HG03159 (cell line): ENCODE measurements around the gene C1orf50.
"Not testable (repeated sequence)": the region's sequence is repeated elsewhere in the genome, so short reads cannot be mapped to it uniquely, and the experiment has no call there.

Source experiments
- ATAC-seq: cut with Tn5 transposase; IDR thresholded peaks from one replicate; pipeline ENCODE4 v1.9.1; 2021; ENCODE audit warnings: mild to moderate bottlenecking, moderate library complexity; ENCODE audit not compliant: unreplicated experiment

C1orf50 gene

GRCh38 chr1:42739753-42740700 lies 27.0 kb upstream of the C1orf50 start, which contains the start of gene CLDN19:
Gene CLDN19 (minus strand): TSS chr1:42740236. CDS start chr1:42740063, 173 bp downstream.
- no peak for ATAC-seq

- no peak for ATAC-seq
These were observed 26.0 kb upstream of the C1orf50 start for GRCh38 chr1:42740851-42741580.

- ATAC-seq: no peak
These were observed 25.3 kb upstream of the C1orf50 start for GRCh38 chr1:42741706-42742105.

GRCh38 chr1:42742141-42742540 lies 24.9 kb upstream of the C1orf50 start:
- no peak for ATAC-seq

- ATAC-seq: no peak
These were observed 24.3 kb upstream of the C1orf50 start for GRCh38 chr1:42742617-42743316.

- ATAC-seq: no peak
These were observed 23.5 kb upstream of the C1orf50 start for GRCh38 chr1:42743317-42744147.

GRCh38 chr1:42744148-42744413 lies 23.0 kb upstream of the C1orf50 start:
- no peak for ATAC-seq

- no peak for ATAC-seq
These were observed 21.2 kb upstream of the C1orf50 start for GRCh38 chr1:42745851-42746250.

- ATAC-seq: no peak
These were observed 20.5 kb upstream of the C1orf50 start for GRCh38 chr1:42746436-42747105.

- no peak for ATAC-seq
These were observed 19.9 kb upstream of the C1orf50 start for GRCh38 chr1:42747125-42747524.

- ATAC-seq: no peak
These were observed 19.0 kb upstream of the C1orf50 start for GRCh38 chr1:42748021-42748420.

- no peak for ATAC-seq
These were observed 18.3 kb upstream of the C1orf50 start for GRCh38 chr1:42748461-42749410.

- no peak for ATAC-seq
These were observed 17.0 kb upstream of the C1orf50 start for GRCh38 chr1:42750041-42750440.

- ATAC-seq: not testable (repeated sequence)
These were observed 15.5 kb upstream of the C1orf50 start for GRCh38 chr1:42751511-42752070.

GRCh38 chr1:42752284-42752683 lies 14.8 kb upstream of the C1orf50 start:
- no peak for ATAC-seq

- ATAC-seq: no peak
These were observed 14.0 kb upstream of the C1orf50 start for GRCh38 chr1:42753070-42753469.

GRCh38 chr1:42756956-42757891 lies 9.8 kb upstream of the C1orf50 start:
- ATAC-seq: no peak

GRCh38 chr1:42757892-42758275 lies 9.2 kb upstream of the C1orf50 start:
- ATAC-seq: no peak
